Stomach (tissue), 9 donors: Measurements from ENCODE around the gene ANK2. TPM values are rescaled to one million over a fixed set of nuclear protein-coding genes. Genes with fewer than 3 reads are reported as not detected.

ENCODE experiments used
- DNase-seq, 2 donors: peaks; one replicate each; pipeline versions ENCODE4 v3.0.0 to v3.0.0-alpha.2; 2013 to 2019
- H3K27ac ChIP-seq, 5 donors: fragments of 200-600 bp in 4 of 5; sonication (generic) in 4 of 5; one replicate each; pipeline ENCODE4 v1.5.1; 2013 to 2019; ENCODE audit warnings: mild to moderate bottlenecking in 1 of 5, moderate library complexity in 1 of 5
- H3K27me3 ChIP-seq, 3 donors: fragments of 200-600 bp; sonication (generic); one replicate each; pipeline ENCODE4 v1.5.1; 2017 to 2019; ENCODE audit warnings: mixed run types in 1 of 3
- H3K36me3 ChIP-seq, 4 donors: fragments of 200-600 bp; sonication (generic); 1 replicate in 3 of 4; 2 replicates in 1 of 4; pipeline ENCODE4 v1.5.1; 2016 to 2019
- H3K4me1 ChIP-seq, 4 donors: fragments of 200-600 bp; sonication (generic); one replicate each; pipeline ENCODE4 v1.5.1; 2016 to 2019
- H3K4me3 ChIP-seq, 4 donors: fragments of 200-600 bp; sonication (generic) in 3 of 4; one replicate each; pipeline ENCODE4 v1.5.1; 2016 to 2019; ENCODE audit warnings: mild to moderate bottlenecking in 1 of 4
- H3K9me3 ChIP-seq, 4 donors: fragments of 200-600 bp; sonication (generic); one replicate each; pipeline ENCODE4 v1.5.1; 2016 to 2019
- EP300 ChIP-seq: sonication (generic); formaldehyde crosslinking; IDR thresholded peaks from one replicate; pipeline ENCODE4 v1.6.1; 2017; ENCODE audit warnings: antibody characterized with exemption
- POLR2A ChIP-seq, 4 donors: fragments of 450-650 bp; IDR thresholded peaks; one replicate each; pipeline ENCODE4 v1.6.1; 2016; ENCODE audit warnings: antibody characterized with exemption in 4 of 4, control low read depth in 2 of 4, mild to moderate bottlenecking in 1 of 4, moderate library complexity in 1 of 4
- POLR2AphosphoS5 ChIP-seq, 3 donors: sonication (generic); formaldehyde crosslinking; IDR thresholded peaks; one replicate each; pipeline ENCODE4 v1.6.1; 2016; ENCODE audit warnings: antibody characterized with exemption in 3 of 3
- WGBS, 5 donors: extraction: QIAGEN DNeasy Blood & Tissue Kit in 3 of 5; methylation state at CpG; one replicate each; pipeline versions ENCODE4 v1.1.5 to v1.1.7; 2013 to 2018; 5-methylcytosine and 5-hydroxymethylcytosine counted together
- intact Hi-C: fragments of 100-400 bp; cut with DNase I; formaldehyde crosslinking; loops from one replicate; pipeline ENCODE4 v1.15.1; 2023; ENCODE audit warnings: low total_unique reads
- polyA plus RNA-seq, 3 donors: library from polyadenylated mRNA; stranded (reverse); fragments of 200-250 nt; gene quantifications; one replicate each; pipeline ENCODE4 v1.2.3, GENCODE V29; 2013
- total RNA-seq, 5 donors: library from RNA; depleted of rRNA; stranded (reverse); fragments of >200 nt; gene quantifications; one replicate each; pipeline versions ENCODE4 v1.1.0 to v1.2.3, GENCODE V29; 2014 to 2016
- TF ChIP-seq, protein P1 (sequence below), 7 experiments: fragments of 450-650 bp in 4 of 7; fragments of 200-600 bp in 3 of 7; sonication (generic) in 3 of 7; IDR thresholded peaks; one replicate each; pipeline ENCODE4 v1.5.1; 2016 to 2019; ENCODE audit warnings: antibody characterized with exemption in 7 of 7, control low read depth in 2 of 7, mild to moderate bottlenecking in 1 of 7
- donor health status: healthy with polysubstance abuse.
- donor health status: Bipolar disorder and iron deficiency.
- donor health status: healthy.

ANK2 gene
- total and polyA plus RNA-seq, 8 donors: 1.9 to 123 (median 13.8) TPM

DNA sequence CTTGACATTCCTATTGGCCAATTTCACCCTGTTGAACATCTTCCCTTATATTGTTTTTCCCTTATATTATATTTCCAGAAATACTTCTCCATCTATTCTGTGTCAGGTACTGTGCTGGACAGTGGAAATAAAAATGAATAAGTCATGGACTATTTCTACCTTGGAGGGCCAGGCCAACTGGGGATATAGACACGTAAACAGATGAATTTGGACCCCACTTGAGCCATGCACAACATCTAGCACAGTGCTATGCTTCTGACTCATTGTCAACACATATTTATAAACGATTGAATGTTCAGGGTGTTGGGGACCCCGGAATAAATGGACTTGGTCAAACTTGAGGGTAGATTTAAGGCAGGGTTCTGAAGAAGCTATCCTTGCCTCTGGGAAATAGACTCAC lies 111.1 kb downstream of the ANK2 start:
- H3K4me1 ChIP-seq: peaks cover 0 to 3% (median 0%) of the 10 kb centered on the region in 4 donors
- 84 to 99% (median 89%) methylated on average over 3 of the region's 3 CpGs for WGBS, 5 donors
- TF ChIP-seq, protein P1, sequence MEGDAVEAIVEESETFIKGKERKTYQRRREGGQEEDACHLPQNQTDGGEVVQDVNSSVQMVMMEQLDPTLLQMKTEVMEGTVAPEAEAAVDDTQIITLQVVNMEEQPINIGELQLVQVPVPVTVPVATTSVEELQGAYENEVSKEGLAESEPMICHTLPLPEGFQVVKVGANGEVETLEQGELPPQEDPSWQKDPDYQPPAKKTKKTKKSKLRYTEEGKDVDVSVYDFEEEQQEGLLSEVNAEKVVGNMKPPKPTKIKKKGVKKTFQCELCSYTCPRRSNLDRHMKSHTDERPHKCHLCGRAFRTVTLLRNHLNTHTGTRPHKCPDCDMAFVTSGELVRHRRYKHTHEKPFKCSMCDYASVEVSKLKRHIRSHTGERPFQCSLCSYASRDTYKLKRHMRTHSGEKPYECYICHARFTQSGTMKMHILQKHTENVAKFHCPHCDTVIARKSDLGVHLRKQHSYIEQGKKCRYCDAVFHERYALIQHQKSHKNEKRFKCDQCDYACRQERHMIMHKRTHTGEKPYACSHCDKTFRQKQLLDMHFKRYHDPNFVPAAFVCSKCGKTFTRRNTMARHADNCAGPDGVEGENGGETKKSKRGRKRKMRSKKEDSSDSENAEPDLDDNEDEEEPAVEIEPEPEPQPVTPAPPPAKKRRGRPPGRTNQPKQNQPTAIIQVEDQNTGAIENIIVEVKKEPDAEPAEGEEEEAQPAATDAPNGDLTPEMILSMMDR (IDR thresholded peaks at IDR 0.05): no peak
- TF ChIP-seq POLR2A (IDR thresholded peaks at IDR 0.05): no peak
- no peak for TF ChIP-seq EP300
- no peak for TF ChIP-seq POLR2AphosphoS5 (IDR thresholded peaks at IDR 0.05)
- no peaks in the 10 kb centered on the region for H3K9me3 ChIP-seq
- H3K4me3 ChIP-seq: no peak overlapping the region
- H3K36me3 ChIP-seq: no peaks in the 10 kb centered on the region
- H3K27ac ChIP-seq: no peak overlapping the region
- no peak for DNase-seq
- intact Hi-C loops: no loop called here
- H3K27me3 ChIP-seq: no peaks in the 10 kb centered on the region

DNA sequence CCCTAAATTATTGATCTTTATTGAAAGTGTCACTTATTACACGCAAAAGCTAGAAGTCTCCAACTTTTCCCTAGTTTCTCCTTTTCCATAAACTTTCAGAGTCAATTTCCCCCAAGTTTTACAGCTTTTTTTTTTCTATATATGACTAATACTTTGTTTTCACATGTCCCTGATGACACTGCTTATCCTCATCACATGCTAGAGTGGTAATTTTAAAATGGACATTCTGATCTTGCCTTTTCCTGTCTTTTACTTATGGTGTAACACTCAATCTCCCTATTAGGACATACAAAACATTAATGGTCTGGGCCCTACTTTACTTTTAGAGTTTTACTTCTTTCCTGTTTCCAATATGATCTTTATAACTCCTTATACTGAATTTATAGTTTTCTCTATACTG lies 112.6 kb downstream of the ANK2 start:
- WGBS, 5 donors: 87 to 100% (median 94%) methylated on average over 1 of the region's 1 CpG
- Histone ChIP-seq H3K27me3 (no peaks in the 10 kb centered on the region), H3K9me3 (no peaks in the 10 kb centered on the region), H3K4me3 (no peak overlapping the region), H3K36me3 (no peaks in the 10 kb centered on the region), H3K27ac (no peak overlapping the region), H3K4me1 (peaks cover 0 to 3% (median 0%) of the 10 kb centered on the region in 4 donors)
- no peak for DNase-seq
- intact Hi-C loops: no loop called here
- TF ChIP-seq POLR2AphosphoS5 (IDR thresholded peaks at IDR 0.05): no peak
- TF ChIP-seq EP300: no peak
- TF ChIP-seq POLR2A (IDR thresholded peaks at IDR 0.05): no peak
- TF ChIP-seq, protein P1 (IDR thresholded peaks at IDR 0.05): no peak

DNA sequence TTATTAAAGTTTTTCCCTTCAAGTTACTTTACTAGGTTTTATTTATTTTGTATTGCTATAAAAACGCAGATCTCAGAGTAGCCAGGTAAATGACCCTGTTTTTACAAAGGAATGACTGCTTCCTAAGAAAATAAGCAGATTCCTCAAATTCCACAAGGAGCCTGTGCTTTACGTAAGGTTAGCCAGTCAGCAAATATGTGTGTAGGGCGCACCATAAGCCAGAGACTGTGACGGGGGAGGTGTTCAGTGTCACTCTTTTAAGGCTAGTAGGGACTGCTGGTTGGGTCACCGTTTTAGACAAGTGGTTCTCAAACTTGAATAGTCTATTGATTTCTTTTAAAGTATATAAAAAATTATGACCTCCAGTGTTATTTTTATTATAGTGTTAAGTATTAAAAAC lies 119.9 kb downstream of the ANK2 start:
- intact Hi-C loops: no loop called here
- no peak for DNase-seq
- Histone ChIP-seq H3K9me3 (no peaks in the 10 kb centered on the region), H3K4me3 (no peak overlapping the region), H3K27ac (no peak overlapping the region), H3K4me1 (peaks cover 0 to 5% (median 0%) of the 10 kb centered on the region in 4 donors), H3K36me3 (no peaks in the 10 kb centered on the region), H3K27me3 (no peaks in the 10 kb centered on the region)
- TF ChIP-seq EP300 (no peak), POLR2AphosphoS5 (IDR thresholded peaks at IDR 0.05) (no peak), POLR2A (IDR thresholded peaks at IDR 0.05) (no peak)
- TF ChIP-seq, protein P1 (IDR thresholded peaks at IDR 0.05): no peak
- 53 to 70% (median 58%) methylated on average over 5 of the region's 5 CpGs for WGBS, 5 donors

GRCh38 chr4:113170115-113170804 lies 120.8 kb downstream of the ANK2 start:
- H3K36me3 ChIP-seq: no peaks in the 10 kb centered on the region
- no peaks in the 10 kb centered on the region for H3K27me3 ChIP-seq
- intact Hi-C loops: no loop called here
- no peak for DNase-seq
- no peak overlapping the region for H3K4me3 ChIP-seq
- TF ChIP-seq, protein P1 (IDR thresholded peaks at IDR 0.05): no peak
- TF ChIP-seq POLR2A (IDR thresholded peaks at IDR 0.05): no peak
- TF ChIP-seq POLR2AphosphoS5 (IDR thresholded peaks at IDR 0.05): no peak
- TF ChIP-seq EP300: no peak
- H3K27ac ChIP-seq: no peak overlapping the region
- H3K9me3 ChIP-seq: no peaks in the 10 kb centered on the region
- WGBS, 5 donors: 73 to 82% (median 76%) methylated on average over 5 of the region's 5 CpGs
- peaks cover 0 to 5% (median 0%) of the 10 kb centered on the region in 4 donors for H3K4me1 ChIP-seq
